ENCODE data around the gene EMILIN1. TPM values are rescaled to one million over a fixed set of nuclear protein-coding genes. Genes with fewer than 3 reads are reported as not detected.

Gene EMILIN1
- total and polyA plus RNA-seq, 2 of the 4 experiments (the other 2 are of a cell fraction), result 26.5 to 95.6 TPM

- Histone ChIP-seq H4K20me1 (ENCODE audit: insufficient read depth, low read length) (peaks cover 36% of the 10 kb centered on the region), H3K79me1 (ENCODE audit: low read depth in 1 of 2, low read length in 2 of 2) (peaks cover 57 to 97% of the 10 kb centered on the region in 2 experiments), H2BK120ac (ENCODE audit: low read depth, low read length) (peak within 1 kb of the TSS; percentile 87), H2AK9ac (replicated peaks; ENCODE audit: low read depth, low read length, poor library complexity) (peak within 1 kb of the TSS; percentile 100), H3K9me3 (ENCODE audit: control insufficient read depth, insufficient read depth, low read length) (no peaks in the 10 kb centered on the region), H3K56ac (ENCODE audit: extremely low read depth, insufficient read depth, low read length) (peak within 1 kb of the TSS; percentile 93), H2AK5ac (ENCODE audit: low read depth, low read length) (peak within 1 kb of the TSS; percentile 99), H3K4me2 (ENCODE audit: low read depth, low read length) (peak within 1 kb of the TSS; percentile 97), H3K9ac (ENCODE audit: low read depth, low read length) (peak within 1 kb of the TSS; percentile 97), H4K5ac (ENCODE audit: low read depth, low read length) (peak within 1 kb of the TSS; percentile 94), H3K36me3 (ENCODE audit: control insufficient read depth, insufficient read depth, low read length) (peaks cover 40% of the 10 kb centered on the region), H3K27ac (ENCODE audit: insufficient read depth, low read length) (peak within 1 kb of the TSS; percentile 90), H4K8ac (ENCODE audit: low read depth in 2 of 2, low read length in 2 of 2) (peak within 1 kb of the TSS; percentile 85 to 97), H3K9me1 (ENCODE audit: insufficient read depth, low read length) (peaks cover 8% of the 10 kb centered on the region), H3K4ac (ENCODE audit: low read depth, low read length) (peak within 1 kb of the TSS; percentile 100), H3K14ac (replicated peaks; ENCODE audit: low read depth, low read length) (peak within 1 kb of the TSS; percentile 100), H3K4me1 (ENCODE audit: control insufficient read depth, insufficient read depth, low read length) (peaks cover 7% of the 10 kb centered on the region), H3K18ac (ENCODE audit: low read depth, low read length) (peak within 1 kb of the TSS; percentile 79), H2BK20ac (ENCODE audit: low read depth, low read length) (peak within 1 kb of the TSS; percentile 54; the same call in 1 of the 2 replicates), H3K23ac (ENCODE audit: low read depth, low read length) (peak within 1 kb of the TSS; percentile 100), H3K4me3 (ENCODE audit: insufficient read depth, low read depth, low read length) (peak within 1 kb of the TSS; percentile 94), H3K27me3 (ENCODE audit: control insufficient read depth, insufficient read depth, low read length) (no peaks in the 10 kb centered on the region), H2BK15ac (ENCODE audit: low read depth, low read length) (peak within 1 kb of the TSS; percentile 60; the same call in 1 of the 3 replicates), H2AFZ (replicated peaks; ENCODE audit: low read length, poor library complexity) (peak within 1 kb of the TSS; percentile 95), H2BK5ac (ENCODE audit: low read depth, low read length, poor library complexity, severe bottlenecking) (peak within 1 kb of the TSS; percentile 75), H4K91ac (ENCODE audit: insufficient read depth, low read depth, low read length) (peak within 1 kb of the TSS; percentile 99)
- intact Hi-C loops (cut with micrococcal nuclease) (loop anchor here (1.0 kb wide), 1 partner anchor 18 kb away; no protein-coding TSS in a partner anchor), in situ Hi-C loops (cut with MboI; ENCODE audit: low sequenced_read_pairs) (no loop called here), dilution Hi-C loops (cut with HindIII; ENCODE audit: low sequenced_read_pairs, unreplicated experiment) (no loop called here)
- ATAC-seq (ENCODE audit: low read depth), result peak; percentile 96
- WGBS, 2 experiments (ENCODE audit: extremely low coverage in 2 of 2, insufficient read length in 1 of 2), result 0% methylated on average over 15 of the region's 76 CpGs; no CpG with 5 or more reads in 1 of the 2 experiments
- POLR2A ChIA-PET (ENCODE audit: unreplicated experiment), result interaction anchor here (0.6 to 1.4 kb wide), 4 partner anchors 11 to 46 kb away, joined by 3 to 11 read pairs (median 7); no protein-coding TSS in a partner anchor
- DNase-seq, result peak; percentile 89
- CTCF ChIA-PET, result no interaction called here
- TSS peak; percentile 72 for BruUV-seq (replicated peaks)
- TF ChIP-seq MXI1 (IDR thresholded peaks at IDR 0.05; ENCODE audit: borderline replicate concordance, low read depth, low read length), result peak; percentile 89
- no peak for TF ChIP-seq CTCF (conservative IDR thresholded peaks at IDR 0.05; ENCODE audit: low read depth, low read length)
- TF ChIP-seq POLR2A (IDR thresholded peaks at IDR 0.05; ENCODE audit: low read depth, low read length), result peak; percentile 96
- no peak for TF ChIP-seq FOS (IDR thresholded peaks at IDR 0.05; ENCODE audit: low read depth, low read length)
- no peak for TF ChIP-seq RFX5 (IDR thresholded peaks at IDR 0.05; ENCODE audit: low read depth, low read length)
- no peak for TF ChIP-seq SMC3 (IDR thresholded peaks at IDR 0.05; ENCODE audit: low read depth, low read length)
- no peak for TF ChIP-seq CEBPB (IDR thresholded peaks at IDR 0.05; ENCODE audit: low read depth, low read length)
- peak; percentile 39; the same call in 1 of the 2 replicates for TF ChIP-seq MAZ (IDR thresholded peaks at IDR 0.05; ENCODE audit: borderline replicate concordance, low read depth, low read length)
- no peak for TF ChIP-seq ELK1 (IDR thresholded peaks at IDR 0.05; ENCODE audit: borderline replicate concordance, low read depth, low read length)
- no peak for TF ChIP-seq RAD21 (IDR thresholded peaks at IDR 0.05; ENCODE audit: low read length)
- 0 out of 2 replicates have a peak, but pooled peaks have one; percentile 53 for TF ChIP-seq CHD1 (IDR thresholded peaks at IDR 0.05; ENCODE audit: low read depth, low read length)
- TF ChIP-seq USF2 (IDR thresholded peaks at IDR 0.05; ENCODE audit: low read depth, low read length), result no peak
- TF ChIP-seq MAFK (IDR thresholded peaks at IDR 0.05; ENCODE audit: low read depth, low read length), result no peak
- no peak for TF ChIP-seq BHLHE40 (IDR thresholded peaks at IDR 0.05; ENCODE audit: low read depth, low read length)
Observed at GRCh38 chr2:27032495-27033252, 45.7 kb upstream of the EMILIN1 start, which contains the start of gene TMEM214. Gene TMEM214, plus strand, starts transcription at chr2:27032965. Its CDS starts 51 bp downstream, at chr2:27033016.

Data from IMR-90 (cell line).